Subcutaneous adipose tissue (tissue), 4 donors: Measurements from ENCODE around the gene NDUFAF3. TPM values are rescaled to one million over a fixed set of nuclear protein-coding genes. Genes with fewer than 3 reads are reported as not detected.

Experiments used
- total RNA-seq, 4 donors: library from RNA; depleted of rRNA; stranded (reverse); fragments of >200 nt; gene quantifications; one replicate each; pipeline ENCODE4 v1.1.0, GENCODE V29; 2016
- TF ChIP-seq, protein P1 (sequence below): fragments of 450-650 bp; IDR thresholded peaks from one replicate; pipeline ENCODE4 v1.5.1; 2016; ENCODE audit warnings: low read depth, mild to moderate bottlenecking, control low read depth, antibody characterized with exemption, moderate library complexity

NDUFAF3 gene
- total RNA-seq, 4 donors from 2014 or later: 95.4 to 179 (median 127) TPM

GRCh38 chr3:49021213-49021812 is 608 bp upstream of the NDUFAF3 start:
- TF ChIP-seq, protein P1, sequence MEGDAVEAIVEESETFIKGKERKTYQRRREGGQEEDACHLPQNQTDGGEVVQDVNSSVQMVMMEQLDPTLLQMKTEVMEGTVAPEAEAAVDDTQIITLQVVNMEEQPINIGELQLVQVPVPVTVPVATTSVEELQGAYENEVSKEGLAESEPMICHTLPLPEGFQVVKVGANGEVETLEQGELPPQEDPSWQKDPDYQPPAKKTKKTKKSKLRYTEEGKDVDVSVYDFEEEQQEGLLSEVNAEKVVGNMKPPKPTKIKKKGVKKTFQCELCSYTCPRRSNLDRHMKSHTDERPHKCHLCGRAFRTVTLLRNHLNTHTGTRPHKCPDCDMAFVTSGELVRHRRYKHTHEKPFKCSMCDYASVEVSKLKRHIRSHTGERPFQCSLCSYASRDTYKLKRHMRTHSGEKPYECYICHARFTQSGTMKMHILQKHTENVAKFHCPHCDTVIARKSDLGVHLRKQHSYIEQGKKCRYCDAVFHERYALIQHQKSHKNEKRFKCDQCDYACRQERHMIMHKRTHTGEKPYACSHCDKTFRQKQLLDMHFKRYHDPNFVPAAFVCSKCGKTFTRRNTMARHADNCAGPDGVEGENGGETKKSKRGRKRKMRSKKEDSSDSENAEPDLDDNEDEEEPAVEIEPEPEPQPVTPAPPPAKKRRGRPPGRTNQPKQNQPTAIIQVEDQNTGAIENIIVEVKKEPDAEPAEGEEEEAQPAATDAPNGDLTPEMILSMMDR: no peak

GRCh38 chr3:49022688-49023171 is 809 bp downstream of the NDUFAF3 start:
- TF ChIP-seq, protein P1: no peak

DNA sequence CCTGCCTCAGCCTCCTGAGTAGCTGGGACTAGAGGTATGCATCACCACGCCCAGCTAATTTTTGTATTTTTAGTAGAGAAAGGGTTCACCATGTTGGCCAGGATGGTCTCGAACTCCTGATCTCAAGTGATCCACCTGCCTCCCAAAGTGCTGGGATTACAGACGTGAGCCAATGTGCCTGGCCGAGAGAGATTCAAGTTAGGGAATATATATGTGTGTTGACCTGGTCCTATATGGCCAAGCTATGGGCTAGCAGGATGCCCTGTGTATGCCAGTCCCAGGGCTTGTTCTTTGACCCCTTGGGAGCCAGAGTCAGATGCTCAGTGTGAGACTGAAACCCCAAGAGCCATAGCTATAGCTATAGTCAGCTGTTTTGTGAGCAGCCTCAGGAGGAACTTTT is 1.9 kb downstream of the NDUFAF3 start:
- TF ChIP-seq, protein P1: no peak

DNA sequence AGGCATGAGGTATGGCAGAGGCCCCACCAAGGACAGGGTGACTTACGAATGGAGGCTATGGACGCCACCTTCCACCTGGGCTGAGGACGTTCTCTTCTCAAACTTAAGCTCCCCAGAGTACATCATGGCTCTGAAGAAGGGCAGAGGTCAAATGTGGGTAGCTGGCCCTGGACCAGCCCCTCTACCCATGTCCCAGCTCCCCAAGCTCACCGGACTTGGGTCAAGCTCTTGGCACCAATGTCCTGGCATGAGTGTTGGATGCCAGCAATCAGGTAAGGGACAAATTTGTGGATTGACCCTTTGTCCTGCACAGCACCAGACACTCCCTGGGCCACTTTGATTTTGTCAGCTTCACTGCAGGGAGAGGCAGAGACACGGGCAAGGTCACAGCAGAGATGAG is 2.5 kb downstream of the NDUFAF3 start:
- TF ChIP-seq, protein P1: no peak

GRCh38 chr3:49025005-49025792 is 3.3 kb downstream of the NDUFAF3 start:
- TF ChIP-seq, protein P1: no peak

GRCh38 chr3:49025793-49026520 is 4.0 kb downstream of the NDUFAF3 start:
- TF ChIP-seq, protein P1: no peak

DNA sequence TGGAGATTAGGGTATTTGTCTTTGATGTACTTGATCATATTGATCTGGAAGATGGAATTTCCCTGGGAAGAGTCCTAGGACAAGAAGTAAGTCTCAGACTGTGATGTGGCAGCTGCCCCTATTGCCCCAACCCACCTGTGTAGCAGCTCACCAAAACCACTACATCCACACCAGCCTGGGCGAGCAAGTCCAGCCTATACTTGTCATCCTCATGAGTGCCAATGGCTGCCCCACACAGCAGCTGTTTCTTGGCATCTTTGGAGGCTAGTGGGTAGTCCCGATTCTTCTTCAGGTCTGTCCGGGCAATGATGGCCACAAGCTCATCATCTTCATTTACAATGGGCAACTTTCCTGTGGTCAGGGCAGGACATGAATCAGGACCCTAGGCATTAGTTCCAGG is 4.6 kb downstream of the NDUFAF3 start:
- TF ChIP-seq, protein P1: no peak
